Measurements from ENCODE around the gene PTGES2. TPM values are rescaled to one million over a fixed set of nuclear protein-coding genes. Genes with fewer than 3 reads are reported as not detected.

PTGES2 gene
- total and polyA plus RNA-seq, 11 donors = 116 to 179 (median 139) TPM

GRCh38 chr9:128101231-128101661, 26.3 kb downstream of the PTGES2 start:
- Histone ChIP-seq H3K27me3 (no peaks in the 10 kb centered on the region), H3K27ac (peak overlapping the region in 7 of 12 donors; percentile 31 to 95 (median 93)), H3K36me3 (peaks cover 0 to 58% (median 47%) of the 10 kb centered on the region in 9 donors), H3K9me3 (no peaks in the 10 kb centered on the region), H3K4me3 (peak overlapping the region in 2 of 12 donors; percentile 1 to 60), H3K4me1 (peaks cover 12 to 77% (median 53%) of the 10 kb centered on the region in 12 donors)
- DNase-seq = peak in 3 of 5 donors; percentile 17 to 26 (median 20)
- WGBS, 4 donors = 71 to 83% (median 73%) methylated on average over 12 of the region's 12 CpGs
- intact Hi-C loops (cut with DNase I) = no loop called here
- TF ChIP-seq POLR2A (IDR thresholded peaks at IDR 0.05) (no peak), CTCF (IDR thresholded peaks at IDR 0.05) (no peak)
- ATAC-seq = no peak

DNA sequence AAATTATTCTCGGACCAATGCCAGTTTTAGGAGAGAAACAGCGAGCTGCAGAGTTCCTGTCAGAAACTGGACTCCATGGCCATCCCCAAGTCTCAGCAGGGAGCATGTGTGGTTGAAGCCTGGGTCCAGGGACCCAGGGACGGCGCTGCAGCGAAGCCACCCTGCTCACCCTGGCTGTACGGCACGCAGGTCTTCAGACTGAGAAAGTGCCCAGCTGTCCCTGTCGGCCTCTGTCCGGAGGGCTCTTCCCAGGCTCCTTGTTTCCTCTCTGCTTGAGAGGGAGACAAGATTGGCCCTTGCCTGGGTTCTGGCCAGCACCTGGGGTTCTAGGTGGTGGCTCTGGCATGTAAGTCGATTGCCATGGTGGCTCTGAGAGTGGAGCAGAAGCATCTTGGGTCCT, 26.9 kb downstream of the PTGES2 start:
- H3K36me3 ChIP-seq = peaks cover 0 to 51% (median 40%) of the 10 kb centered on the region in 9 donors
- intact Hi-C loops (cut with DNase I) = no loop called here
- H3K9me3 ChIP-seq = no peaks in the 10 kb centered on the region
- peaks cover 12 to 84% (median 53%) of the 10 kb centered on the region in 12 donors for H3K4me1 ChIP-seq
- H3K4me3 ChIP-seq = peak overlapping the region in 9 of 12 donors; percentile 9 to 67 (median 60)
- peak in 2 of 5 donors; percentile 10 to 33 for DNase-seq
- no peak for ATAC-seq
- peak overlapping the region; percentile 56 to 95 (median 93) for H3K27ac ChIP-seq
- H3K27me3 ChIP-seq = no peaks in the 10 kb centered on the region
- 74 to 95% (median 77%) methylated on average over 6 to 10 of the region's 10 CpGs for WGBS, 4 donors
- TF ChIP-seq POLR2A (IDR thresholded peaks at IDR 0.05) (no peak), CTCF (IDR thresholded peaks at IDR 0.05) (no peak)

- WGBS, 4 donors = 56 to 76% (median 66%) methylated on average over 12 to 16 of the region's 16 CpGs
- TF ChIP-seq CTCF (IDR thresholded peaks at IDR 0.05) (no peak), POLR2A (IDR thresholded peaks at IDR 0.05) (no peak)
- H3K27ac ChIP-seq = peak overlapping the region; percentile 85 to 96 (median 93)
- H3K4me1 ChIP-seq = peaks cover 13 to 89% (median 56%) of the 10 kb centered on the region in 12 donors
- peak overlapping the region in 9 of 12 donors; percentile 52 to 67 (median 60) for H3K4me3 ChIP-seq
- DNase-seq (peak in 4 of 5 donors; percentile 54 to 73 (median 61)), ATAC-seq (peak in 3 of 4 donors; percentile 4 to 44 (median 5))
- H3K27me3 ChIP-seq = no peaks in the 10 kb centered on the region
- intact Hi-C loops (cut with DNase I) = loop anchor here in 1 of 10 donors (2.0 kb wide), 1 partner anchor 27 kb away; the partner anchor contains the start of gene PTGES2
- H3K36me3 ChIP-seq = peaks cover 0 to 45% (median 36%) of the 10 kb centered on the region in 9 donors
- no peaks in the 10 kb centered on the region for H3K9me3 ChIP-seq
Measured at GRCh38 chr9:128099932-128100491, 27.5 kb downstream of the PTGES2 start.

DNA sequence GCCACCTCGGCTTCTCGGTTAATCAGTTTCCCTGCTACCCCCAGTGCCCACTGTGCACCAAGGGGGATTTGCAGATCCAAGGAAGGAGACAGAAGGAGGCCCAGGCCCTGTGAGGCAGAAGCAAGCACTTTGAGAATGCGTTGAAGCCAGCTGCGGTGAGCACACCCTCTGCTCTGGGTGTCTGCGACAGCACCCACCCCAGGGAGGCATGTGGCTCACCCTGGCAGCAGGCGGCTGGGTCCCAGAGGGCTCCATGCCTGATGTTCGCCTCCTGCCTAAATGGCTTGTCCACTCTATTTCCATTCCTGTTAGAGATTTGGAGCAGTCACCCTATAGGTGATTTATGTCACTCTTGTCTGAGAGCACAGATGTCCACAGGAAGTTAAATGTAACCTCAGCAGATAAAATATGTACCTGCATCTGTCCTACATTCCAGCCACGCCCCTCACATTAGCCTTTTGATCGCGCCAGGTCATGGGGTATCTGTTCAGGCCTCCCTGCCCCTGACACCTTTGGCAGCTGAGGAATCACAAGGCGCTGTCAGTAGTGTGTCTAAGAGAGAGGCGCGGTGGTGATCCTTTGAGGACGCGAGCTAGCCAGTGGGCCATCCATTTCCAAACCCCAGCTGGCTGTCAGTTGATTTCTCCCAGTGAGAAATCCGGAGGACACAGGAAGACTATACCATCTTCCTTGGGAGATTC, 28.1 kb downstream of the PTGES2 start:
- intact Hi-C loops (cut with DNase I) = loop anchor here in 1 of 10 donors (2.0 kb wide), 1 partner anchor 27 kb away; the partner anchor contains the start of gene PTGES2
- ATAC-seq = peak in 1 of 4 donors; percentile 15
- peak overlapping the region; percentile 14 to 67 (median 56) for H3K4me3 ChIP-seq

More for the DNA sequence above, 28.1 kb downstream of the PTGES2 start:
- Histone ChIP-seq H3K4me1 (peaks cover 19 to 96% (median 62%) of the 10 kb centered on the region in 12 donors), H3K27ac (peak overlapping the region; percentile 85 to 96 (median 93)), H3K36me3 (peaks cover 0 to 42% (median 33%) of the 10 kb centered on the region in 9 donors), H3K9me3 (no peaks in the 10 kb centered on the region), H3K27me3 (no peaks in the 10 kb centered on the region)
- DNase-seq = peak in 2 of 5 donors; percentile 30 to 61
- WGBS, 4 donors = 36 to 49% (median 44%) methylated on average over 15 to 16 of the region's 16 CpGs
- TF ChIP-seq CTCF (IDR thresholded peaks at IDR 0.05) (no peak), POLR2A (IDR thresholded peaks at IDR 0.05) (no peak)
